Choroid plexus epithelial cell (primary cell): ENCODE results near the gene MILR1.
"Not testable (repeated sequence)": the region's sequence is repeated elsewhere in the genome, so short reads cannot be mapped to it uniquely, and the experiment has no call there.

ENCODE experiments used
- DNase-seq: peaks from one replicate; pipeline ENCODE4 v3.0.0-alpha.2; 2010; ENCODE audit warnings: low read depth
- H3K4me3 ChIP-seq: 2 replicates; pipeline ENCODE4 v1.5.1; 2011; ENCODE audit warnings: low read depth, mild to moderate bottlenecking, control low read depth, low read length, moderate library complexity
- TF ChIP-seq, protein P1 (sequence below): conservative IDR thresholded peaks from 2 replicates; pipeline ENCODE4 v1.5.1; 2011; ENCODE audit warnings: low read depth, mild to moderate bottlenecking, control low read depth, inconsistent platforms, low read length, moderate library complexity

Gene MILR1

DNA sequence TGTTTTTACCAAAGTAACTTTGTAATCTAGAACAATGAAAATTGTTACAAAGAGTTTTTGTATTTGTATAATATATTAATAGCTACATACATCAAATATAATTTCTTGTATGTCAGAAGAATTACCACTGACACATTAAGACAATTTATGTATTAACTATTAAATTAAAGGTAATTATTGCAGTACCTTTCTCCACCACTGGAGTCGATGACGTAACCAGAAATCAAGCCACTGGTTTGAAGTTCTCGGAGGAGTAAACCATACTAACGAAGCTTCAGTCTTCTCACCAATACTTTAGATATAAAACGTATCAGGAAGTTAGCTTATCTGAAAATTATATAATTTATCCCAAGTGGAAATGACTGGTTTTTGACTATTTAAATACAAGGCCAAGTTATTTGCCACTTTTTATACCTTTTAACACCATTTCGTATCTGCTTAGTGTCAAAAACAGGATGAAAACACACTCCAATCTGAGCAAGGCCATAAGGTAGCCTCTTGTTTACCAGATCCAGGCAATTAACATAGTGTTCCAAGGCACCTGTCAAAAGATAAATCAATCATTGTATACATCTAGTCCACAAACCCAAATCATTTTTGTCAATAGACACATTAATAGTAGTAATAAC, 43.7 kb downstream of the MILR1 start:
- peak; percentile 53 for DNase-seq
- TF ChIP-seq, protein P1, sequence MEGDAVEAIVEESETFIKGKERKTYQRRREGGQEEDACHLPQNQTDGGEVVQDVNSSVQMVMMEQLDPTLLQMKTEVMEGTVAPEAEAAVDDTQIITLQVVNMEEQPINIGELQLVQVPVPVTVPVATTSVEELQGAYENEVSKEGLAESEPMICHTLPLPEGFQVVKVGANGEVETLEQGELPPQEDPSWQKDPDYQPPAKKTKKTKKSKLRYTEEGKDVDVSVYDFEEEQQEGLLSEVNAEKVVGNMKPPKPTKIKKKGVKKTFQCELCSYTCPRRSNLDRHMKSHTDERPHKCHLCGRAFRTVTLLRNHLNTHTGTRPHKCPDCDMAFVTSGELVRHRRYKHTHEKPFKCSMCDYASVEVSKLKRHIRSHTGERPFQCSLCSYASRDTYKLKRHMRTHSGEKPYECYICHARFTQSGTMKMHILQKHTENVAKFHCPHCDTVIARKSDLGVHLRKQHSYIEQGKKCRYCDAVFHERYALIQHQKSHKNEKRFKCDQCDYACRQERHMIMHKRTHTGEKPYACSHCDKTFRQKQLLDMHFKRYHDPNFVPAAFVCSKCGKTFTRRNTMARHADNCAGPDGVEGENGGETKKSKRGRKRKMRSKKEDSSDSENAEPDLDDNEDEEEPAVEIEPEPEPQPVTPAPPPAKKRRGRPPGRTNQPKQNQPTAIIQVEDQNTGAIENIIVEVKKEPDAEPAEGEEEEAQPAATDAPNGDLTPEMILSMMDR, result peak; percentile 57
- no peak overlapping the region for H3K4me3 ChIP-seq

DNA sequence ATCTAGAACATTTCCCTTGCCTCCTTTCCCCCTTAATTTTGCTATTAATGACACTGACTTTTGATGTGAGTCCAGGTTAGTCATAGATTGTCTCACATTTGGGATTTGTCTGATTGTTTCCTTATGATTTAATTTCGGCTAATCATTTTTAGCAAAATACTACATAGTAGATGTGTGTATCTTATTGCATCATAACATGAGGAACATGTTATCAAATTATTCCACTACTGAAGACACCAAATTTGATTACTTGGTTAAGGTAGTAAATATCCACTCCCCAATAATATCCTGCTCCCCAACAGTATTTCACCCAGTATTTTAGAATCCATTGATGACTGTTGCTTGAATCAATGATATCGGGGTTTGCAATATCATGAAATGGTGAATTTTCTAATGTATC, 45.2 kb downstream of the MILR1 start:
- no peak overlapping the region for H3K4me3 ChIP-seq
- TF ChIP-seq, protein P1, result no peak
- no peak for DNase-seq

DNA sequence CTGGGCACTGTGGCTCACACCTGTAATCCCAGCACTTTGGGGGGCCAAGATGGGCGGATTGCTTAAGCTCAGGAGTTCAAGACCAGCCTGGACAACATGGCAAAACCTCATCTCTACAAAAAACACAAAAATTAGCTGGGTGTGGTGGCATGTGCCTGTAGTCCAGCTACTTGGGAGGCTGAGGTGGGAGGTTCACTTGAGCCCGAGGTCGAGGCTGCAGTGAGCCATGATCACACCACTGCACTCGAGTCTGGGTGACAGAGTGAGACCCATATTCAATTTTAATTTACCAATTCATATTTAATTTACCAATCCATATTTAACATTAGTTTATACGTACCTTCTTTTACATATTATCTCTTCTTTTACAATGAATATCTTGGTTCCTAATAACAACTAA, 46.4 kb downstream of the MILR1 start:
- not testable (repeated sequence) for H3K4me3 ChIP-seq, DNase-seq

DNA sequence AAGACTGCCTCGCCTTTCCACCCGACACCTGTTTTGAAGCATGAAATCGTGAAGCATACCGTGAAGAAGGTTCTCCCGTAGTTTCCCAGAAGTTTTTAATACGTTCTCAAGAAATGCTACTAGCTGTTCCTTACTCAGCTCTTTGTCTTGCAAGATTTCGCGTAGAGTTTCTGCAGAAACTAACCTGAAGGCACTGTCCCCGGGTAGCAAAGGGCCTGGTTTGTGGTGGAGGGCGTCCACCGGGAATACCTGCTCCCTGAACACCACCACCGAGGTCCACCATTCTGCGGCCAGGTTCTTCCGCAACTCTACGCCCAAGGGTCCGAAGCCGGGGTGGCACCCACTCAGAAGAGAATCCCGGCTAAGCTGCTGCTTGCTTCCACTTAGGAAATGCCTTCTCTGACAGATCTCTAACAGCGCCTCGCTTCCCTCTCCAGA, 47.5 kb downstream of the MILR1 start:
- DNase-seq, result peak; percentile 25
- TF ChIP-seq, protein P1, result no peak
- peak overlapping the region; percentile 75 for H3K4me3 ChIP-seq

DNA sequence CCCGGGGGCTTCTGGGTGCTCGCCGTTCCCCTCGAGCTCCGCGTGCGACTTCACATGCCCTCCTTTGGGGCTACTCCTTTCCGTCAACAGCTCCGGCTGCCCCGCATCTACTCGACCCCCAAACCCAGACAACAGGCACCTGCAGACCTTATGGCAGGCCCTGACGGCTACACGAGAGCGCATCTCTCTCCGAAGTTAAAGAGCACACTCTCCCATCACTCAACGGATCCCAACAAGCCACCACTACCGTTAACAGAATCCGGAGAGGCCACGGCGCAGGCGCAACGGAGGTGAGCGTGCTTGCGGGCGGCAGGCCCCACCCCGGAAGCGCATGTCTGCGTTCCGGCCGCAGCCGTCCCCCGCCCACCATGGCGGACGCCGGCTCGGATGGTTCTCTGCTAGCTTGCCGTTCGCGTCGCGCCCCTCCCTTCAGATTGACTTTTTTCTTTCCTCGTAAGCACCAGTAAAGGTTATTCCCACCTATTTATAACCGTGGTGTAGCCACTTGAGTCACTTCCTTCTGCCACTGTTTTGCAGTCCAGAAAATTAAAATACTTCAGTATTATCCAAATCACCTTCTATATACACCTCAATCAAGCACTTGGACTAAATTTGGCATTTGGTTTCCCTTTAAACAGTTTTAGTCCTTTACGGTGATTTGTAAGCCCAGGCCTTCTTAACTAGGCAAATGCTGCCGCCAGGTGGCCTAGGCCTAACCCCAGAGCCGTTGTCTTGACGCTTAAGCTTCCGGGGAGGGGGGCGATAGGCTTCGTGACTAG, 48.1 kb downstream of the MILR1 start, which contains the start of gene POLG2:
Gene POLG2 (minus strand): TSS at position 269 of the 779 bp plus-strand sequence. CDS start 86 bp downstream, at position 183.
- DNase-seq, result peak; percentile 96
- TF ChIP-seq, protein P1, result peak; percentile 64
- H3K4me3 ChIP-seq, result peak within 1 kb of the TSS; percentile 75

DNA sequence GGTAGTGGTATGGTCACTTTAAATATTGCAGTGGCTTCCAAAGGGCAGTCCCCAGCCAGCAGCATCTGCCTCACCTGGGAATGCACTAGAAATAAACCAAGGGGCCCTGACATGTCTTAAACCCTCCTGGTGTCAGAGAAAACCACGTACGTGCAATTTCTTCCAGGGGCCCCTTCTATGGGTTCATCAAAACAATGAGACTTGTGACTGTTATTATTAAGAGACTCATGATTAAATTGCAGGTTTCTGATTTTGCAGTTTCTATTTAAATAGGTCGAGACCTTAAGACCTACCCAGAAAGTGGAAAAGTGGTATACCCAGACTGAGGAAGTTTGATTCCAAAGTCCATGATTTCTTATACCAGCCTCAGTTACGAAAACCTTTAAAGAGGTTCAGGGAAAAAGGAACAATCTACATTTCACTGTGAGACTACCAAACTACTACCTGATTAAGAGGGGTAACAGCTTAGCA, 48.7 kb downstream of the MILR1 start:
- TF ChIP-seq, protein P1, result no peak
- DNase-seq, result no peak
- peak overlapping the region; percentile 75 for H3K4me3 ChIP-seq

DNA sequence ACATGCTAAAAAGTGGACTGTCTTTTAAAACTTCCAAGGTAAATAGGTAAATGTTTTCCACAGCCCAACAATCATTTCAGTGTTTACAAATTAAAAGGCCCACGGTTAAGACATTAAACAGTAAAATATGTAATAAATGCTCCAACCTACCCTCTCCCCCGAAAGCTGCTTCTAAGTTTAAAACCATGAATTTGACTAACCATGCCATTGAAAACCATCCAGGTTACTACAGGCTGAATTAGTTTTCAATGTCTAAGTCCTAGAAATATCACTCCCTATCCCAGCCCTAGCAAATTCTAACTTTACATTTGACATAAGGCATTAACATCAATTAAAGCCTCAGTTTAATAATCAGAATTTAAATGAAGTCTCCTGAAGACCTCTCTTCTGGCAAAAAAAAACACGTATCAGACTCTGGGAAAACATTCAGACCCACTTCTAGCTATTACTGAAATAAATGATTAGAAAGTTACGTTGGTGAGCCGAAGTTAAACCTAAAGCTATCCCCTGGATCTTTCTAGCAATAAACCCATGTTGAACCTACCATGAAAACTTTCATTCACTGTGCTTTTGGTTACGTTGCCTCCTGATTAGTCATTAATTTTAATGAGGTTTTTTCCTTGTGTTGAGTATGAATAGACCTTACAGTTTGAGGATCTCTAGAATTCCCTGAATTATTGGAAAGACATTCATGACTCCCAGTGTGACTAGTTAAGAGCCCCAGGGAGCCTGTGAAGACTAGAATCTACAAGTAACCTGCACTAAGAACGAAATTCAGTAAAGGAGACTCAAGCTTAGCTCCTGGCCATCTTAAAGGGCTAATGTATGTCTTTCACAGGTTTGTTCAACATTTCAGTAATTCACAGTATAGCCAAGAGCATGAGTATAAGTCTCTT, 49.6 kb downstream of the MILR1 start:
- no peak overlapping the region for H3K4me3 ChIP-seq
- TF ChIP-seq, protein P1, result no peak
- DNase-seq, result no peak
